SW 1271 (cell line): ENCODE data around the gene DNAJB12.
"Not testable (repeated sequence)": the region's sequence is repeated elsewhere in the genome, so short reads cannot be mapped to it uniquely, and the experiment has no call there.

Experiments used
- DNase-seq, 2 experiments: peaks; one replicate each; lab custom pipeline; 2025; lab: John Stamatoyannopoulos, UW

DNAJB12 gene

GRCh38 chr10:72353965-72354355 lies 759 bp downstream of the DNAJB12 start:
- no peak for DNase-seq

DNA sequence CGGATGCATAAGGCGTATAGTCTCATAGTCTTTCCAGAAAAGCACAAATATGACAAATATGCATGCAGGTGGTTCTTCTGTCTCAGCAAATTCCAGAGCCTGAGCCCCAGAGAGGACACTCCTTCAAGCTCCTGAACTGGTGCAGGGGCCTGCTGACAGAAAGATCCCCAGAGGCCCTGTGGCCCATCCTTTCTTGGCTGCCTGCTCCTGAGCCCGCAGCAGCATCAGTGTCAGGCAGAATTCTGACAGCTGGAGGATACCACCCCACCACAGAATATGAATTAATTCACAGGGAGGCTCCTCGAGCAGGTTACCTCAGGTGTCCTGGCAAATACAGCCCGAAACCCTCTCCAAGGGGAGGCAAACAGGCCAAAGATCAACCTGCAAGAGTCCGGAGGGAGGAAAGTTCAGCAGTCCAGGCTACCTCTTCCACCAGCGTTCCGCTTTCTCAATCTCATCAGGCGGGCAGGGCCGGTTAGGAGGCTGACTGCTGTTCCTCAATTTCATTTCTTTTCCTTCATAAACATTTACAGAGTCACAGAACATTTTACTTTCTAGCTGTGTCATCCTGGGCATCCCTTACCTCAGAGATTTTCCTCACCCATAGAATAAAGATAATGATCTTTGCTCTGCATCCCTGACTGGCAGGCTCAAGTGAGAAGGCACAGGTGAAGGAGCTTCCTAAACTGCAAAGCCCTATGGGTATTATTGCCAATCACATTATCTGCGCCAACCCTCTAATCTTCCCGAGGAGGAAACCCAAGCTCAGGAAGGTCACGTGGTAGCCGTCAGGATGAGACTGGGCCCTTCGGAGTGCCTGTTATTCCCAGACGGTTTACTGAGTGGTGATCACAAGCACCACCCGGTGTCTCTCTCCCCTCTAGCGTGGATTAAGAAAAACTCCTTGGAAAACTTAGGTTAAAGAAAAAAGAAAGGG lies 1.4 kb downstream of the DNAJB12 start:
- DNase-seq: no peak

DNA sequence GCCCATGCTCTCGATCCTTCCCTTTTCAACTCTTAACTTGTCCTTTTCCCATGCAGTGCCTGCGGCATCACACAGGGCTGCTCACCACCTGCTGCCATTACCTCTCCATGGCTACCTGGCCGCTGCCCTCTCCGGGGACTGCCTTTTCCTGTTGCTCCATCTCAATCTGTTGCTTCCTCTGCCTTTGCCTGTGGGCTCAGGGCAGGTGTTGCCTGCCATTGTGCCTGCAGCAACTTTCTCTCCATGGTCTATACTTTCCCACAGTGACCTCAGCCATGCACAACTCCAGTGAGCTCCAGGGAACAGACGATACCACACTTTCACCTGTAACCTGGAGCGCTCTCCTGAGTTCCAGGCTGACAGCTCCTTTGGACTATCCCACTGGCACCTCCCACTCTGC lies 3.2 kb downstream of the DNAJB12 start:
- no peak for DNase-seq

GRCh38 chr10:72349438-72349837 lies 5.3 kb downstream of the DNAJB12 start:
- DNase-seq: no peak

DNA sequence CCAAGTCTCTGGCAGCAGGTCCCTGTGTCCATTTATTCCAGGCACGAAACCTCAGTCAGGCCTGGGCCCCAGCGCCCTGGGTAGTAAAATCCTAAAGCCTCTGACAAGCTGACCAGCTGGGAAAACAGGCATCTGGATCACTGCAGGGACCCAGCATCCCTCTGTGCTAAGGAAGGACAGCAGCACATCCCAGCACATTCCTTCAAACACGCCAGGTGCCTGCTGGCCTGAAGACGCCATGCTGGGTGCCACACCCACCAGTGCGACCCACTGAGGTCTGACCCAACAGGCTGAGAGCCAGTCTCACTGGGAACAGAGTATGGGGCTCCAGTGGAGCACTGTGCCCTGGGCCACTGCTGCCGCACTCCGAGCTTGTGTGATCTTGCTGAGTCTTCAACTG lies 6.4 kb downstream of the DNAJB12 start:
- DNase-seq: no peak

DNA sequence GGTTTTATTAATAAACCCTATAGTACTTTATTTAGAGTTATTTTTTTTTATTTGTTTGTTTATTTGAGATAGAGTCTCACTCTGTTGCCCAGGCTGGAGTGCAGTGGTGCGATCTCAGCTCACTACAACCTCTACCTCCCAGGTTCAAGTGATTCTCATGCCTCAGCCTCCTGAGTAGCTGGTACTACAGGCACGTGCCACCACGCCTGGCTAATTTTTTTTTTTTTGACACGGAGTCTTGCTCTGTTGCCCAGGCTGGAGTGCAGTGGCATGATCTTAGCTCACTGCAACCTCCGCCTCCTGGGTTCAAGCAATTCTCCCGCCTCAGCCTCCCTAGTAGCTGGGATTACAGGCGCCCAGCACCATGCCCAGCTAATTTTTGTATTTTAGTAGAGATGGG lies 8.6 kb downstream of the DNAJB12 start:
- not testable (repeated sequence) for DNase-seq

GRCh38 chr10:72344932-72345331 lies 9.8 kb downstream of the DNAJB12 start:
- no peak for DNase-seq

DNA sequence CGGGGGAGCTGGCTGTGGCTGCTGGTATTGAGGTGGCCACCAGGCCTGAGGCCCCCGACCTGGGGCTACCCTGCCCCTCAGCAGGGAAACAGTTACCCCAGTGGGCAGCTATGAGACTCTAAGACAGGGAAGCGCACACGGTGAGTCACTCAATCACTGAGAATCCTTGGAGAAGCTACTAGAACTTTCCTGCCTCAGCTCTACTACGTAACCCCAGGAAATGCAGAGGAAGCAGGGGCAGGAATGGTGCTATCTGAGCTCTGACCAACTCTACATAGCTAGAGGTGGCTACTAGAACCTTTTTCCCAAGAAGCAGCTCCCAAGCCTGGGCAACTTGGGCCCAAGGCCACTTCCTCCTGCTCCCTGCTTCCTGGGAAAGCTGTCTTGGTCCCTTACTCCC lies 11.8 kb downstream of the DNAJB12 start:
- DNase-seq: no peak

- peak in 1 of 2 experiments; percentile 20 for DNase-seq
These were observed 14.0 kb downstream of the DNAJB12 start for GRCh38 chr10:72340510-72341261.

DNA sequence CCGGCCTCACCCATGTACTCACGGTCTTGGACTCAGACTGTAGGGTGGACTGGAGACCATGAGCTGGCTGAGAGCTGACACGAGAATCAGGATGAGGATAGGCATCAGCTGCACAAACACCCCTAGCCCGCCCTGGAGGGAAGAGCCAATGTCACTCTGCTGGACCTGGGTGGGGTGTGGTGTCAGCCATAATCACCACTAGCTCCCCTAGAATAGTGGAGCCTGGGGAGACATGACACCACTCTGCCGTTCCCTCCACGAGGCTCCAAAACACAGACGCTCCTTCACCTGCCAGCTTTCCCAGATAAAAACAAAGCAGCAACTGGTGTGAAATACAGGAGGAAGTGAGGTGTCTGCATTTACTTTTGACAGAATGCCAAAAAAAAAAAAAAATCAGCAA lies 16.5 kb downstream of the DNAJB12 start:
- no peak for DNase-seq

DNA sequence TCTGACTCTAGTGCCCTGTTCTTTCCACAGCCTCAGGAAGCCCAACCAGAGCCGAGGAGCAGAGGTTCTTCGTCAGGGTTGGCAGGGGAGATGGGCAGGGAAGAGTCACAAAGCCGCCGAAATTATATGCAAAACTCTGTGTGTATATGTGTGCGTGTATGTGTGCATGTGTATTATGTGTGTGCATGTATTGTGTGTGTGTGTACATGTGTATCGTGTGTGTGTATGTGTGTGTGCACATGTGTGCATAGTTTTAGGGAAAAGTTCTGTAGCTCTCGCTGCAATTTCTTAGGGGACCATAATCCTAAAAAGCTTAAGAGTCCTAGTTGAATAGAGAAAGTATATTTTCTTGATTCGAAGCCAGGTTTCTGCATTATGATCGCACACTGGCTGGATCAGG lies 17.0 kb downstream of the DNAJB12 start:
- DNase-seq: no peak

DNA sequence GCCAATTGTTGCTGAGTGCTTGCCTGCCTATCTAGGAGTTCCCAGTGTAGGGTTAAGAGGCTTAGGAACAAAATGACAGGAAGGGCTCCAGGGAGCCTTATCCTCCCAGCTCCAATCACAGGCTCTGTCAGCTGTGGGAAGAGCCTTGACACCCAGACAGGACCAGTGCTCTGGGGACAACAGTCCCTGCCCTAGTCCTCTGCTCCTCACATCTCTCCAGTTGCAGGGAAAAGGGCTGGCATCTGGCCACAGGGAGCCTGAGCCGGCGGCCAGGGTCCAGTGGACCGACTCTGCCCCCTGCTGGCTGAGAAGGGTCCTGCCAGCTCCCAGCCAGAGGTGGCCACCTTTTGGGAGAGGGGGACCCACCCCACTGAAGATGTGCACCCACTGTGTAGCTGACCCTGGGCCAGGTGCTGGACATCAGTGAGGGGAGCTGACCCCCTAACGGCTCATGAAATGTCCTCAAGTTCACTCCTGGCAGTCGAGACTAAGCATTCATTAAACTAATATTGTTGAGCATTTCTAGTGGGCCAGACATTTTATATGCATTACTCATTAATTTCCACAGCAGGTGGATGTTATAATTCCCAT lies 17.6 kb downstream of the DNAJB12 start:
- peak in 1 of 2 experiments; percentile 44 for DNase-seq

DNA sequence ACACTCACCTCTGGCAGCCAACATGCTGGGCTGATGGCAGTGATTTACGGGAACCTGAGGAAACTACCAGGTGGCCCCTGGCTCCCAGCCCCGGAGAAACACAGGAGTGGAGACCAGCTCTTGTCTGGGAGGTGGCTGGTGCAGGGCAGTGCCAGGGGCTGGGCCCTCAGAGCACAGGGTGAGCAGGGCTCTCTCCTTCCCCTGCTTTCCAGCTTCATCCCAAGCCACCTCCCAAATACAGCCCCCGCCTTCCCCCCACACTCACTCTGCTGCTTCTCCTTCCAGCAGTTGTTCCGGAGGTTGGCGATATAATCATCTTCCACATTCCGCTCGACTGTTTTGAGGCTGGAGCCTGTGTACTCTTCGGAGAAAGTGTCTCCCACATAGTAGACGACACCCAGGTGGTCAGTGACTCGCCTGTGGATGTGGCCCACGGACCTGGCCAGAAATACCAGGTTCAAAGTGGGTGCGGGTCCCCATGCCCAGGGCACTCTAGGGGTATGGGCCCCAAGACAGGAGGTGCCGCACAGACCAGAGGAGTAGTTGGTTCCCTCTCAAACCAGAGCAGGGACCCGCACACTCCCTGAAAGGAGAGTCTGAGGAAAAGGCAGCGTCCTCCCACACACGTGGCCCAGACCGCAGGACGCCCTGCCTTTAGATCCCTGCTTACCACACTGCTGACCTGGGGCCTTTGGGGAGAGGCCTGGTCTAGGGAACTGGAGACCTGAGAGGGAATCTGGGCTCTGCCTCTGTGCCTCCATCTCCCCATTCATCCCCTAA lies 18.3 kb downstream of the DNAJB12 start:
- DNase-seq: no peak

- no peak for DNase-seq
These were observed 19.1 kb downstream of the DNAJB12 start for GRCh38 chr10:72335394-72336258.

DNA sequence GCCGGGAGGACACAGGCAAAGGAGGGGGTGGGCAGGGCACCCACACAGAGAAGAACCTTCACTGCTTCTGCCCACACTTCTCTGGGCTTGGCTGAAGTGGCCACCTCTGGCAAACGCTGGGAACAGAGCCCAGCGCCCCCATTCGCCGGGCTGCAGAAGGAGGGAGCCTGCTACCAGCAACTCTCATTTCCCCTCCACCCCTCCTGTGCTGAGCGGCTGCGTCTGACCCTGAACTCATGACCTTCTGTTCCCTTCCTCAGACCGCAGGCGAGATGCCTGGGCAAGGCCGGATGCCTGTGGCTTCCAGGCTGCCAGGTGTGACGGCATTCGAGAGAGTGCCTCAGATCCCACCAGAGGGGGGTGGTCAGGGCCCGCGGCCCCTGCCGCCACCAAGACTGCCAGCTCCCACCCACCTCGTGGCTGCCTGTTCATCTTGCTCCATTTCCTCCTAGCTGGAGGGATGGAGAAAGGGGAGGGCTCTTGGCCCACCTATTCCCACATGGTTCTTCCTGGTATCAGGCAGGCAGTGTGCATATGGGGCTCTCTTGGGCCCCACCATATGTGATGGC lies 19.8 kb downstream of the DNAJB12 start:
- DNase-seq: peak in 1 of 2 experiments; percentile 55

- no peak for DNase-seq
These were observed 20.4 kb downstream of the DNAJB12 start for GRCh38 chr10:72334196-72334824.

DNA sequence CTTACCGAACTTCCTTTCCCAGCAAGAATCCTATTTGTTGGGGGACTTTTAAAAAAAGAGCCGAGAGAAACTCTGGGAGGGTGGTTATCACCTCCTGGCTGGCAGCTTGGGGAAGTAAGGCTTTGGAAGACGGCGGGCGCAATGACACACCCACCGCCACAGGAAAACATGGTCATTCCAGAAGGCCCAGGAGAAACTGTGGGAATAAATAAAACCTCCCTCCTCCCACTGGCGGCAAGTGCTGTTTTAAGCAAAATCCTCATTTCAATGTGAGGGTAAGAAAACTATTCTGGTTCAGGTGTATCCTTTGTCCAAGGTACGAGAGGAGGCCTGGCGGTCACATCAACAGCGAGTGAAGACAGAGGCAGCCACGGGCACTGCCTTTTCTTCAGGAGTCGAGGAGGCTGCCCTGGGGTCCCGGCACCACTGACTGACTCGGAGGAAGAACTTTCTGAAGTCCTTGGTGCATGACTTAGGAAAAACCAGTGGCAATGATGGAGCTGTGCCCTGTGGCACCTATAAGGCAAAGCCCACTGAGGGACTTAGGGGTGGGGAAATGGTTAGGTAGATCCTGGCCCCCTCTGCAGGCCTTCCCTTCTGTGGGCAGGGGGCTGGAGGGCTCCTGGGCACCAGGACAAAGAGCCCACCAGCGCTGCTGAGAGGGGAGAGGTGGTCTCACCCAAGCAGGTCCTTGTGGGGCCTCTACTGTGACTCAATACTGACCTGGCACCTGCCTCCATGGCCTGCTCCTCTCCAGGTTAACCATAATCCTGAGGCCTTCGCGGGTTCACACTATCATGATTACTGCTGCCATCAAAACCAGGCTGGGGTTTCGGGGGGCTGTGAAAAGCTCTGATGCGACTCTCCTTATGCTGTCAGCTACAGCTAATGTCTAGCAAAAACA lies 21.4 kb downstream of the DNAJB12 start:
- DNase-seq: no peak

DNA sequence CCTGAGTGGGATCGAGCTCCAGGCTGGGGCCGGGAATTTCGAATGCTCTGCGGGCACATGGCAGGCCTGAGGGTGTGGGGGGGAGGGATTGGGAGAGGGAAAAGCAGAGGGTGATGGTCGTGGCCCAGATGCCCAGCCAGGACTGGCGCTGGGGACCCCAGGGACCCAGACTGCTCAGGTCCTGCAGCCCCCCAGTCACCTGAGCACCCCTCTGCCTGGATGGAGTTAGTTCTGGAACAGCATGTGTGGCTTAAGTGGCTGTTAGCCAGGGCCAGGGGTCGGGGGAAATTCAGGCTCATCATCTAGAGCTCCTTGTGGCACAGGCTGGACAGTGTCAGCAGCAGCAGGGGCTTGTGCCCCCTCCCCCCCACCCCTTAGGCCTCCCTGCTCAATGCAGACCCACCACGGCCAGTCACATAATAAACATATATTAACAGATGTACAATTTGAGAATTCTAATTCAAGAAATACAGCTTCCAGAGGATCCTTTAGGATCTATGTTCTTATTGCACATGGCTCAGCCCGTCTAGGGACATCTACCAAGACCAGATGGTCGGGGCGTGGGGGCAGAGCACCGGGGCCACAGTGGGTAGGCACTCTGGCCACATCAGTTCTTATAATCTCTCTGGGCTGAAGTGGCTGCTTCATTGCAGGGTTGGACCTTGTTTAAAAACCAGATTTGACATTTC lies 22.2 kb downstream of the DNAJB12 start:
- DNase-seq: no peak
